IPS-NIHi7 (cell line): ENCODE results near the gene GPR107.

Experiments
- DNase-seq: peaks from one replicate; pipeline ENCODE4 v3.0.0; 2012; ENCODE audit warnings: mixed read lengths; ENCODE audit errors: extremely low spot score

The GPR107 gene

DNA sequence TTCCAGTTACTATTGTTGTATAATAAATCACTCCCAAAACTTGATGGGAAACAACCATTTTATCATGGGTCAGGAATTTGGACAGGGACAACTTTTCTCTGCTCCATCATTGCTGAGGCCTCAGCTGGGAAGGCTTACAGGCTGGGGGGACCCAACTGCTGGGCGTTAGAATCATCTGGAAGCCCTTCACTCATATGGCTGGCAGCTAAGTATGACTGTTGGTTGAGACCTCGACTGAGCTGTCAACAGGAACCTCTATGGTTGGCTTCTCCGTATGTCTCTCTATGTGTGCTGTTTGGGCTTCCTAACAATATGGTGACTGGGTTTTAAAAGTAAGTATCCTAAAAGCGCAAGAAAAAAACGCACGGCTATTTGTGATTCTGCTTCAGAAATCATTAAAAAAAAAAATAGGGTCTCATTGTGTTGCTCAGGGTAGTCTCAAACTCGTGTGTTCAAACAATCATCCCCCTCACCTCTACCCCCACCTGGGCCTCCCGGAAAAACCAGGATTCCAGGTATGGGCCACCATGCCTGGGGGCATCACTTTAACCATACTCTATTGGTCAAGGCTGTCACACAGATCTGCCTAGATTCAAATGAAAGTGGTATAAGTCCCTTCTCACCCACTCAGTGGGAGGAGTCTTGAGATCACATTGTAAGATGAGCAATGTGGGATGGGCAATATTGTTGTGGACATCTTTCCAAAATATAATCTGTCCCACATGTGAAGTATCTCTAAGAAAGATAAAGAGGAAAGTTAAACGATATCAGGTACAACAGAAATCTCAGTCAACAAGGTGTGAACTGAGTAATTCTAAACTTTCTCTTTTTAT lies 26.0 kb upstream of the GPR107 start:
- no peak for DNase-seq

GRCh38 chr9:130028493-130029222 lies 25.0 kb upstream of the GPR107 start:
- DNase-seq, result no peak

DNA sequence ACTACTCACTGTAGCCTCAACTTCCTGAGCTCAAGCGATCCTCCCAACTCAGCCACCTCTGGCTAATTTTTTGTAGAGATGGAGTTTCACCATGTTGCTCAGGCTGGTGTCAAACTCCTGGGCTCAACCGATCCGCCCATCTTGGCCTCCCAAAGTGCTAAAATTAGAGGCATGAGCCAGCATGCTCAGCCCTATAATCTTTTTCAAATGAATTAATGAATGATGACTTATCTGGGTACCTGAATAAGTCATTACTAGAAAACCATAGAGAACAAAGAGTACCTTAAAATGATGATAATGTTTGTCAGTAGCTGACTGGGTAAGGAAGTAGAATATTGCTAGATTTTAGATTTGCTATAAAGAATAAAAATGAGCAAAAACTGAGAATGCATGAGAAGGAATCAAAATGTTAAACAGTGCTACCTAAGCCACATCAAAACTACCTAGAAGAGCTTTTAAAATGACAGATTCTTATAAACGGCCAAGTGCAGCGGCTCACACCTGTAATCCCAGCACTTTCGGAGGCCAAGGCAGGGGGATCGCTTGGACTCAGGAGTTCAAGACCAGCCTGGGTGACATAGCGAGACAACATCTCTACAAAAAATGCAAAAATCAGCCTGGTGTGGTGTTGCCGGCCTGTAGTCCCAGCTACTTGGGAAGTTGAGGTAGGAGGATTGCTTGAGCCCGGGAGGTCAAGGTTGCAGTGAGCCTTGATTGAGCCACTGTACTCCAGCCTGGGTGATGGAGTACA lies 24.3 kb upstream of the GPR107 start:
- no peak for DNase-seq

GRCh38 chr9:130030651-130031127 lies 23.0 kb upstream of the GPR107 start:
- DNase-seq, result no peak

DNA sequence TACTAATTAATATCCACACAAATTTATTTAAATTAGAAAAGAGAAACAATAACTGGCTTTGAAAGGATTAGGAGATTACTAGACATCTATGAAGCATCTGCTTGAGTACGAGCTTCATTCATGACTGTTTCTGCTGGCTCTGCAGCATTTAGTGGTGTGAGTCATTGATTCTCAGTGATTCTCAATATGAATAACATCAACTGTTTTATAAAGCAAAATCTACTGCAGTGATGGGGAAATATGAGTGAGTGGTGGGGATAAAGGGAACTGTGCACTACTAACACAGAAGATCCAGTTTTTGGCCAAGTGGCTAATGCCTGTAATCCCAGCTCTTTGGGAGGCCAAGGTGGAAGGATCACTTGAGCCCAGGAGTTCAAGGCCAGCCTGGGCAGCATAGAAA lies 19.1 kb upstream of the GPR107 start:
- DNase-seq, result no peak

- no peak for DNase-seq
Observed at GRCh38 chr9:130036099-130036498, 17.6 kb upstream of the GPR107 start.

- DNase-seq, result no peak
Observed at GRCh38 chr9:130039528-130040147, 14.1 kb upstream of the GPR107 start.

DNA sequence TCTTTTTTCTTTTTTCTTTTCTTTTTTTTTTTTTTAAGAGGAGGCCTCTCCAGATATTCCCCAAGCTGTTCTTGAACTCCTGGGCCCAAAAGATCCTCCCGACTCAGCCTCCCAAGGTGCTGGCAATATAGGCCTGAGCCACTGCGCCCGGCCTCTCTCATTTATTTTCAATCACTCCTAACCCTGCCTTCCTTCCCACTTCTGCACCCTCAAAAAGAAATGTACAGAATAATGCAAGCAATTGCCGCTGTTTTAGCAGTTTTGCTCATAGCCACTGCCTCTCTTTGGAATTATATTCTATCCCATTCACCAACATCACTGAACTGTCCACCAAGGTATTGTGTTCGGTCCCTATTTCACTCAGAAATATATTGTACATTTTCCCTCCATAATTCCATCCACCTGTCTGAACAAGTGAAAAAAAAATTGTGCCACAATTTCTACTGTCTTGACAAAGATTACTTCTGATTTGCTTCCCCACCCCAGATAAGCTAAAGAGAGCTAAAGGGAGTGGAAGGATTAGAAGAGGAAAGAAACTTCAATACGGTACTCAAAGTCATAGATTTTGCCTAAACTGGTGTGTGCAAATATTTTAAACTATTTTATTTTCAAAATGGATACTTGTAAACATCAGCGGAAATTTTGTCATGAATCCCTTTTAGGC lies 12.6 kb upstream of the GPR107 start:
- no peak for DNase-seq

GRCh38 chr9:130041648-130042405 lies 11.9 kb upstream of the GPR107 start:
- peak; percentile 43 for DNase-seq

DNA sequence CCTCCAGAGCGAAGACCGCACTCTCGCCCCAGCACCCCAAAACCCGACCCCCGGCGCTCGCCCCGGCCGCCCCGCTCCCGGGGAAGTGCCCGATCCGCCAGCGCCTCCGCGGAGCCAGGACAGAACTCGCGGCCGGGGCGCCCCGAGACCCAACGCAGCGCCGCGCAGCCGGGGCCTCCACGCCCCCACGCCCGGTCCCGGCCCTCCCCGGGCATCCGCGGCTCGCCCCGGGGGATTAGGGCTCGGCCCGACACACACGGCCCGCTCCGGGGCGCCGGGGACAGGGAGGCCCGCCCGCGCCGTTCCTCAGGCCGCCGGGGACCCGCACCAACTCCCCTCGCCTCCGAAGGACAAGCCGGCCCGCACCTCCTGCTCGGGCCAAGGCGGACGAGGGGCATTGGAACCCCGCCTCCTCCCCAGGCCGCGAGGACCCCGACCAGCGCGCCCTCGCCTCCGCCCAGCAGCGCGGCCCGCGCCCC lies 11.3 kb upstream of the GPR107 start:
- peak; percentile 33 for DNase-seq

GRCh38 chr9:130042885-130043653 lies 10.6 kb upstream of the GPR107 start, which contains the start of gene FNBP1:
FNBP1 (minus strand) TSS chr9:130043189; CDS start chr9:130042975, 214 bp downstream.
- DNase-seq, result peak; percentile 90

- peak; percentile 22 for DNase-seq
Observed at GRCh38 chr9:130043654-130044623, 9.8 kb upstream of the GPR107 start.

- DNase-seq, result no peak
Observed at GRCh38 chr9:130045725-130046450, 7.8 kb upstream of the GPR107 start.

GRCh38 chr9:130049431-130050210 lies 4.1 kb upstream of the GPR107 start:
- DNase-seq, result no peak

DNA sequence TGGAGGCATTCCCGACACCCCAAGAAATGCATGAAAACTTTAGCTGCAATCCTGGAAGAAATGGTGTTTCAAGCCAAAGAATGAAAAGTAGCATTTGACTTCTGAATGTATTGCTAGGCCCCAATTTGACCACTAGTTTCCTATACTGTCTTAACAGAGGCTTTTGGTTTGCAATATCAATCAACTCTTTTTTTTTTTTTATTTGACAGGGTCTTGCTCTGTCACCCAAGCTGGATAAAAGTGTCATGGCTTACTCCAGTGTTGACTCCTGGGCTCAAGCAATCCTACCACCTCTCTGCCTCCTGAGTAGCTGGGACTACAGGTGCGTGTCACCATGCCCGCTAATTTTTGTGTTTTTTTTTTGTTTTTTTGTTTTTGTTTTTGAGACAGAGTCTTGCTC lies 3.2 kb upstream of the GPR107 start:
- no peak for DNase-seq

- no peak for DNase-seq
Observed at GRCh38 chr9:130051855-130052254, 1.9 kb upstream of the GPR107 start.

GRCh38 chr9:130053109-130053503 lies 600 bp upstream of the GPR107 start:
- no peak for DNase-seq
